Karpas-422 (cell line): Measurements from ENCODE around the gene SLC13A2. TPM values are rescaled to one million over a fixed set of nuclear protein-coding genes. Genes with fewer than 3 reads are reported as not detected.

Experiments used
- DNase-seq: peaks from one replicate; pipeline ENCODE4 v3.0.0-alpha.2; 2015
- H2AFZ ChIP-seq: fragments of 200-600 bp; sonication (generic); 2 replicates; pipeline ENCODE4 v1.6.1; 2014; ENCODE audit warnings: antibody characterized with exemption, low read length, mixed read lengths
- H3K27ac ChIP-seq: fragments of 200-600 bp; sonication (generic); 2 replicates; pipeline ENCODE4 v1.5.1; 2014; ENCODE audit warnings: mild to moderate bottlenecking, low read length, moderate library complexity
- H3K27me3 ChIP-seq: fragments of 200-600 bp; sonication (generic); 2 replicates; pipeline ENCODE4 v1.6.1; 2014; ENCODE audit warnings: low read length, mixed read lengths
- H3K36me3 ChIP-seq: fragments of 200-600 bp; sonication (generic); 2 replicates; pipeline ENCODE4 v1.6.1; 2014; ENCODE audit warnings: low read length, mixed read lengths; ENCODE audit not compliant: insufficient read depth
- H3K4me1 ChIP-seq: fragments of 200-600 bp; sonication (generic); 2 replicates; pipeline ENCODE4 v1.6.1; 2014; ENCODE audit warnings: mild to moderate bottlenecking, low read length, mixed read lengths
- H3K4me2 ChIP-seq: fragments of 200-600 bp; sonication (generic); 2 replicates; pipeline ENCODE4 v1.6.1; 2014; ENCODE audit warnings: low read length, low read depth, mild to moderate bottlenecking; ENCODE audit not compliant: poor library complexity, severe bottlenecking
- H3K4me3 ChIP-seq: fragments of 200-600 bp; sonication (generic); 2 replicates; pipeline ENCODE4 v1.5.1; 2014; ENCODE audit warnings: mild to moderate bottlenecking, antibody characterized with exemption, low read length, mixed read lengths
- H3K79me2 ChIP-seq: fragments of 200-600 bp; sonication (generic); 2 replicates; pipeline ENCODE4 v1.6.1; 2014; ENCODE audit warnings: mild to moderate bottlenecking, low read length, mixed read lengths
- H3K9ac ChIP-seq: fragments of 200-600 bp; sonication (generic); 2 replicates; pipeline ENCODE4 v1.6.0; 2014; ENCODE audit warnings: low read length
- H3K9me2 ChIP-seq: fragments of 200-600 bp; sonication (generic), shearing (Covaris generic); replicated peaks from 2 replicates; pipeline ENCODE4 v1.6.0; 2014; ENCODE audit warnings: mild to moderate bottlenecking, low read length, moderate library complexity; ENCODE audit not compliant: insufficient read depth
- H3K9me3 ChIP-seq: fragments of 300-700, 200-600 bp; sonication (generic); 2 replicates; pipeline ENCODE4 v1.6.1; 2014; ENCODE audit warnings: low read length, mixed read lengths
- H4K20me1 ChIP-seq: fragments of 200-600 bp; sonication (generic); 2 replicates; pipeline ENCODE4 v1.6.1; 2014; ENCODE audit warnings: mild to moderate bottlenecking, antibody characterized with exemption, low read length, low read depth; ENCODE audit not compliant: insufficient read depth
- total RNA-seq: library from RNA; depleted of rRNA; stranded (reverse); fragments of >200 nt; shearing (Covaris generic); gene quantifications from 2 replicates; pipeline ENCODE4 v1.2.3, GENCODE V29; 2014; ENCODE audit warnings: low replicate concordance

The SLC13A2 gene
- total RNA-seq, 1 experiment from 2014 or later: not detected

- H3K9me2 ChIP-seq: no peaks in the 10 kb centered on the region
- no peak overlapping the region for H2AFZ ChIP-seq
- no peak overlapping the region for H3K4me2 ChIP-seq
- no peaks in the 10 kb centered on the region; the same call in 1 of the 2 replicates for H4K20me1 ChIP-seq
- H3K79me2 ChIP-seq: no peaks in the 10 kb centered on the region
- H3K27ac ChIP-seq: no peak overlapping the region
- no peak overlapping the region for H3K9ac ChIP-seq
- no peaks in the 10 kb centered on the region for H3K9me3 ChIP-seq
- no peaks in the 10 kb centered on the region for H3K27me3 ChIP-seq
- no peaks in the 10 kb centered on the region for H3K36me3 ChIP-seq
- DNase-seq: no peak
- no peak overlapping the region for H3K4me3 ChIP-seq
- no peaks in the 10 kb centered on the region for H3K4me1 ChIP-seq
Measured at GRCh38 chr17:28508211-28508724, 34.8 kb downstream of the SLC13A2 start.

DNA sequence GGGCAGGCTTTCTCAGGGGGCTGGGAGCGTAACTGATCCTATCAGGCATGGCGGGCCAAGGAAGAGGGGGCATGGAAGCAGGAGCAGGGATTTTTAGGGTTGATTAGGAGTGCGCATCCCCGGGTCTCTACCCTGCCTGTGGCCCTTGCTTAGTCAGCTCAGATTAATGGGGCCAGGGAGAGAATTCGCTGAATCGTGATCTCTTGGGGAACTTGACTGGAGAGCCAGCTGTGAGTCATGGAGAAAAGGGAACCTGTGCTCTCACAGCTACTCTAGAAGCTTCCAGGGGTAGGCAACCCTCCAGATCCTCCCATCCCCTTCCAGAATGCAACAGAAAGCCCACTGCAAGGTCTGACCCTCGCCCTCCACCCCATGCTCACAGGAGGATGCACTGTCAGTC is 36.3 kb downstream of the SLC13A2 start:
- Histone ChIP-seq H2AFZ (no peak overlapping the region), H3K4me1 (no peaks in the 10 kb centered on the region), H3K27me3 (no peaks in the 10 kb centered on the region), H3K36me3 (no peaks in the 10 kb centered on the region), H3K9me3 (no peaks in the 10 kb centered on the region), H3K4me2 (no peak overlapping the region), H3K4me3 (no peak overlapping the region), H3K27ac (no peak overlapping the region), H4K20me1 (no peaks in the 10 kb centered on the region; the same call in 1 of the 2 replicates), H3K79me2 (no peaks in the 10 kb centered on the region), H3K9ac (no peak overlapping the region), H3K9me2 (no peaks in the 10 kb centered on the region)
- no peak for DNase-seq

DNA sequence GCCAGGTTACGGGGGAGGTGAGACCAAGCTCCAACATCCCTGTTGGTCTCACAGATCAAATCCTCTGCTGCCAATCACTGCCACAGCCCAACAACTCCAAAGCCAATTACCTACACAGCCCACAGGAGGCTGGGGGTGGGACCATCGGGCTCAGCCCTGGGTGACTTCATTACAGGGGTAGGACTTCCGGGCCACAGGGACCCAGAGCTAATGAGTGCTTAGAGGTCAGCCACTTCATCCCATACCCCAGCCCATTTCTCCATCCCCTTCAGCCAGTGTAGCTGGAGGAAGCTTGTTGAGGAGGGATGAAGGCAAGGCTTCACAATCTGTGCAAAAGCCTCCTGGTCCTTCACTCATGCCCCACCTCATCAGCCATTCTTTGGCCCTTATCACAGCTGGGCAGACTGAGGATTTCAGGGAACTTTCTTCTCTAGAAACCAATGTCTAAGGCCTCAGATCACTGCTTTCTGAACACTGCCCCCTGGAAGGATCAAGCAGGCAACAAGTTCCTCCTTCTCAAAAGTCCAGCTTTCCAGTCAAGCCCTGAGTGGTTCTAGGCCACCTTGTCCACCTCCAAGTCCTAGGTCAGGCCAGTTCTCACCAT is 38.5 kb downstream of the SLC13A2 start:
- DNase-seq: no peak
- no peaks in the 10 kb centered on the region for H3K27me3 ChIP-seq
- H3K4me3 ChIP-seq: no peak overlapping the region
- H3K9ac ChIP-seq: no peak overlapping the region
- H3K9me2 ChIP-seq: no peaks in the 10 kb centered on the region
- H4K20me1 ChIP-seq: no peaks in the 10 kb centered on the region; the same call in 1 of the 2 replicates
- no peak overlapping the region for H3K4me2 ChIP-seq
- H2AFZ ChIP-seq: no peak overlapping the region
- 0 out of 2 replicates have a peak, but pooled peaks cover 3% of the 10 kb centered on the region for H3K9me3 ChIP-seq
- no peaks in the 10 kb centered on the region for H3K4me1 ChIP-seq
- no peaks in the 10 kb centered on the region for H3K79me2 ChIP-seq
- no peak overlapping the region for H3K27ac ChIP-seq
- H3K36me3 ChIP-seq: no peaks in the 10 kb centered on the region

- Histone ChIP-seq H3K9me2 (no peaks in the 10 kb centered on the region), H3K27ac (no peak overlapping the region), H3K4me1 (peaks cover 6% of the 10 kb centered on the region), H3K4me3 (no peak overlapping the region), H3K79me2 (no peaks in the 10 kb centered on the region), H2AFZ (no peak overlapping the region), H3K27me3 (no peaks in the 10 kb centered on the region), H3K9ac (no peak overlapping the region), H4K20me1 (no peaks in the 10 kb centered on the region; the same call in 1 of the 2 replicates), H3K36me3 (no peaks in the 10 kb centered on the region), H3K9me3 (0 out of 2 replicates have a peak, but pooled peaks cover 3% of the 10 kb centered on the region), H3K4me2 (no peak overlapping the region)
- DNase-seq: no peak
Measured at GRCh38 chr17:28513476-28513875, 40.0 kb downstream of the SLC13A2 start.

GRCh38 chr17:28514561-28515002 is 41.1 kb downstream of the SLC13A2 start:
- 0 out of 2 replicates have a peak, but pooled peaks cover 3% of the 10 kb centered on the region for H3K9me3 ChIP-seq
- no peak overlapping the region for H2AFZ ChIP-seq
- no peak overlapping the region for H3K9ac ChIP-seq
- H3K4me1 ChIP-seq: peaks cover 7% of the 10 kb centered on the region
- H3K4me2 ChIP-seq: no peak overlapping the region
- H3K27me3 ChIP-seq: no peaks in the 10 kb centered on the region
- H3K36me3 ChIP-seq: no peaks in the 10 kb centered on the region
- H3K4me3 ChIP-seq: no peak overlapping the region
- H3K9me2 ChIP-seq: no peaks in the 10 kb centered on the region
- no peak overlapping the region for H3K27ac ChIP-seq
- no peak for DNase-seq
- H4K20me1 ChIP-seq: no peaks in the 10 kb centered on the region
- H3K79me2 ChIP-seq: no peaks in the 10 kb centered on the region

DNA sequence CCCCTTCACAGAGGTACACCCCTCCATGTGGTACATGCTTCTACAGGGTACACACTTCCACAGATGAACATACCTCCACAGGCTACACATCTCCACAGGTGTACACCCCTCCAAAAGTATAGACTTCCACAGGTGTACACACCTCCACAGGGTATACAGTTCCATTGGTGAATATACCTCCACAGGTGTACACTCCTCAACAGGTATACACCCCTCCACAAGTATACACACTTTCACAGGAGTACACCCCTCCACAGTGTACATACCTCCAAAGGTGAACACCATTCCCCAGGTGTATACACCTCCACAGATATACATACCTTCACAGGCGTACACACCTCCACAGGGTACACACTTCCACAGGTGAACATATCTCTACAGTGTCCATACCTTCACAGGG is 42.1 kb downstream of the SLC13A2 start:
- Histone ChIP-seq H3K27me3 (no peaks in the 10 kb centered on the region), H3K9me2 (no peaks in the 10 kb centered on the region), H3K27ac (no peak overlapping the region), H3K4me1 (peaks cover 7% of the 10 kb centered on the region), H3K36me3 (no peaks in the 10 kb centered on the region), H3K79me2 (no peaks in the 10 kb centered on the region), H3K4me2 (no peak overlapping the region), H3K9me3 (0 out of 2 replicates have a peak, but pooled peaks cover 3% of the 10 kb centered on the region), H3K4me3 (no peak overlapping the region), H3K9ac (no peak overlapping the region), H4K20me1 (no peaks in the 10 kb centered on the region), H2AFZ (no peak overlapping the region)
- no peak for DNase-seq

DNA sequence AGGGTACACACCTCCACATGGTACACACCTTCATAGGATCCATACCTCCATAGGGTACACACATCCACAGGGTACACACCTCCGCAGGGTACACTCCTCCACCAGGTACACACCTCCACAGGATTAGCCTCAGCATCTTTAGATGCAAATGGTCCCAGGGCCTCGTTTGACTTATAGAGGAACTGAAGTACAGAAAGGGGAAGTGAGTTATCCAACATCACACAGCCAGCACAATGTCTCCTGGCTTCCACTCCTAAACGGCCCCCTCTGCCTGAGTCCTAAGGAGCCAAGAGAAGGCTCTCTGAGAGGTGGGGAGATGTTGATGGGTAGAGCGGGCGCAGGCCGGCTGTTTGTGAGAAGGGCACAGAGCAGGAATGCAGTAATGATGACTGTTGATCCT is 44.7 kb downstream of the SLC13A2 start:
- no peak overlapping the region for H3K4me2 ChIP-seq
- peak; percentile 82 for DNase-seq
- H3K79me2 ChIP-seq: no peaks in the 10 kb centered on the region
- no peaks in the 10 kb centered on the region for H3K9me2 ChIP-seq
- H2AFZ ChIP-seq: no peak overlapping the region
- H4K20me1 ChIP-seq: no peaks in the 10 kb centered on the region
- H3K9ac ChIP-seq: no peak overlapping the region
- H3K9me3 ChIP-seq: 0 out of 2 replicates have a peak, but pooled peaks cover 3% of the 10 kb centered on the region
- no peaks in the 10 kb centered on the region for H3K27me3 ChIP-seq
- peaks cover 7% of the 10 kb centered on the region for H3K4me1 ChIP-seq
- no peaks in the 10 kb centered on the region for H3K36me3 ChIP-seq
- no peak overlapping the region for H3K27ac ChIP-seq
- H3K4me3 ChIP-seq: no peak overlapping the region

DNA sequence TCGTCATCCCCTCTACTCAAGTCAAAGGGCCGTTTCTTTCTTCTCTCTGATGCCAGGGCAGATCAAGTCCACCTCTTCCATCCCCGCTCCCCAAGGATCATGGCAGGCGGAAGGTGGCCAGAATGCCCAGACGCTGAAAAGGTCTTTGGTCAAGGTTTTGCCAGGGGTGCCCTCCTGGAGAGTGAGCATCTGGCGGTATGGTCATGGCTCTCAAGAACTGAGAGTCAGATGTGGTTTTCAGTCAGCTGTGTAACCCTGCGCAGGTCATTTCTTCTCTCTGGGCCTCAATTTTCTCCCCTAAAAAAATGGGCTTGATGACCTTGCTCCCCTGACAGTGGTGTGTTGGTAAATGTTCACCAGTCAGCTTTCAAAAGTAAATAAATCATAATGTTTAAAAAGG is 45.1 kb downstream of the SLC13A2 start:
- no peak for DNase-seq

More for the DNA sequence above, 45.1 kb downstream of the SLC13A2 start:
- Histone ChIP-seq H3K27me3 (no peaks in the 10 kb centered on the region), H2AFZ (no peak overlapping the region), H4K20me1 (no peaks in the 10 kb centered on the region), H3K79me2 (no peaks in the 10 kb centered on the region), H3K27ac (no peak overlapping the region), H3K9me2 (no peaks in the 10 kb centered on the region), H3K4me1 (peaks cover 7% of the 10 kb centered on the region), H3K4me3 (no peak overlapping the region), H3K9me3 (0 out of 2 replicates have a peak, but pooled peaks cover 3% of the 10 kb centered on the region), H3K9ac (no peak overlapping the region), H3K4me2 (no peak overlapping the region), H3K36me3 (no peaks in the 10 kb centered on the region)
